VCaP (cell line): ENCODE data around the gene UBAP2L.

Experiments used
- H3K27ac ChIP-seq: fragments of 450-650 bp; 2 replicates; pipeline ENCODE4 v1.5.1; 2017
- TF ChIP-seq, protein P1 (sequence below): fragments of 450-650 bp; conservative IDR thresholded peaks from 2 replicates; pipeline ENCODE4 v1.5.1; 2017; ENCODE audit warnings: mild to moderate bottlenecking, moderate library complexity

UBAP2L gene

DNA sequence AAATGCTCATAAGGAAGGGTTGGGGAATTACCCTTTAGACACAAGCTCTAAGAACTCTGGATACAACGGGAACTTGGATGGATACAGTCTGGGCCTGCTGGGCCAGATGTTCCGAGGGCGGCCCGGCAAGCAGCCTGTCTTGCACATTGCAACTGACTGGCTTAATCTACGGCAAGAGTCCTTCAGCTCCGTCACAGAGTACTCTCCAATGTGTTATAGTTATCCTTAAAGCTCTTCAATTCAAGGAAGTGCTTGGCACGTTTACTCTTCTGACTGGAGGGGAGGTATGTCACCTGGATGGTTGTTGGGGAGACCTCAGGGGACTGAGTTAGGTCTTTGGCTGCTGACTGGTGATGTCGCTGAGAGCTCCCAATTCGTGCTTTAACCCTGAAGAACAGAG, 13.5 kb upstream of the UBAP2L start:
- TF ChIP-seq, protein P1, sequence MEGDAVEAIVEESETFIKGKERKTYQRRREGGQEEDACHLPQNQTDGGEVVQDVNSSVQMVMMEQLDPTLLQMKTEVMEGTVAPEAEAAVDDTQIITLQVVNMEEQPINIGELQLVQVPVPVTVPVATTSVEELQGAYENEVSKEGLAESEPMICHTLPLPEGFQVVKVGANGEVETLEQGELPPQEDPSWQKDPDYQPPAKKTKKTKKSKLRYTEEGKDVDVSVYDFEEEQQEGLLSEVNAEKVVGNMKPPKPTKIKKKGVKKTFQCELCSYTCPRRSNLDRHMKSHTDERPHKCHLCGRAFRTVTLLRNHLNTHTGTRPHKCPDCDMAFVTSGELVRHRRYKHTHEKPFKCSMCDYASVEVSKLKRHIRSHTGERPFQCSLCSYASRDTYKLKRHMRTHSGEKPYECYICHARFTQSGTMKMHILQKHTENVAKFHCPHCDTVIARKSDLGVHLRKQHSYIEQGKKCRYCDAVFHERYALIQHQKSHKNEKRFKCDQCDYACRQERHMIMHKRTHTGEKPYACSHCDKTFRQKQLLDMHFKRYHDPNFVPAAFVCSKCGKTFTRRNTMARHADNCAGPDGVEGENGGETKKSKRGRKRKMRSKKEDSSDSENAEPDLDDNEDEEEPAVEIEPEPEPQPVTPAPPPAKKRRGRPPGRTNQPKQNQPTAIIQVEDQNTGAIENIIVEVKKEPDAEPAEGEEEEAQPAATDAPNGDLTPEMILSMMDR = no peak
- no peak overlapping the region; the same call in 1 of the 2 replicates for H3K27ac ChIP-seq

DNA sequence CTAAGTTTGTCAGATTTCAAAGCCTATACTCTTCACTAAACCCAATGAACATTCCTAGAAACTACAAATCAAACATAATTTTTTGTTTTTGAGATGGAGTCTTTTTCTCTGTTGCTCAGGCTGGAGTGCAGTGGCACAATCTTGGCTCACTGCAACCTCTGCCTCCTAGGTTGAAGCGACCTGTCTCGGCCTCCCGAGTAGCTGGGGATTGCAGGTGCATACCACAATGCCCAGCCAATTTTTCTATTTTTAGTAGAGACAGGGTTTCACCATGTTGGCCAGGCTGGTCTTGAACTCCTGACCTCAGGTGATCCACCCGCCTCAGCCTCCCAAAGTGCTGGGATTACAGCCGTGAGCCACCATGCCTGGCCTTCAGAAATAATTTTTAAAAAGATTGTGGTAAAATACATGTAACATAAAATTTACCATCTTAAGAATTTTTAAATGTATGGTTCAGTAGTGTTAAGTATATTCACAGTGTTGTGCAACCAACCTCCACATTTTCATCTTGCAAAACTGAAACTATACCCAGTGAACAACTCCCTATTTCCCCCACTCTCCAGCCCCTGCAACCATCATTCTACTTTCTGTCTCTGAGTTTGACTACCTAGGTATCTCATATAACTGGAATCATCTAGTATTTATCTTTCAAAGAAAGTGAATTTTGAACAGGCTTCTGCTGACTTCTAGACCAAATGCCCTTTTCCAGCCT, 11.9 kb upstream of the UBAP2L start:
- TF ChIP-seq, protein P1 = no peak
- no peak overlapping the region for H3K27ac ChIP-seq

DNA sequence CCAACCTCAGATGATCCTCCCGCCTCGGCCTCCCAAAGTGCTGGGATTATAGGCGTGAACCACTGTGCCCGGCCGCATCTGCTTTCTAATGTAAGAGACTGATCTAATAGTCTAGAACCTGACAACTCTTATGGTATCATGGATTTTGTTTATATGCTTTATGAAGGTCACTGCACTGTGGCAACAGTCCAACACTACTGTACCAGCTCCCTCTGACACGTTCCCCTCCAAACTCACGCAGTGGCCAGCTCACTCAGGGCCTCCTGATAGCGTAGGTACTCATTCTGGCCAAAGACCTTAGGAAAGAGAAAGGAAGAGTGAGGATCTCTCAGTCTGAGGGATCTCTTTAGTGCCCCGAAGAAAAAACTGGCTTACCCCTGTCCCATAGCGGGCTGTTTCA, 8.7 kb upstream of the UBAP2L start:
- TF ChIP-seq, protein P1 = no peak
- no peak overlapping the region for H3K27ac ChIP-seq

GRCh38 chr1:154213274-154213673, 7.5 kb upstream of the UBAP2L start:
- TF ChIP-seq, protein P1 = no peak
- H3K27ac ChIP-seq = no peak overlapping the region

DNA sequence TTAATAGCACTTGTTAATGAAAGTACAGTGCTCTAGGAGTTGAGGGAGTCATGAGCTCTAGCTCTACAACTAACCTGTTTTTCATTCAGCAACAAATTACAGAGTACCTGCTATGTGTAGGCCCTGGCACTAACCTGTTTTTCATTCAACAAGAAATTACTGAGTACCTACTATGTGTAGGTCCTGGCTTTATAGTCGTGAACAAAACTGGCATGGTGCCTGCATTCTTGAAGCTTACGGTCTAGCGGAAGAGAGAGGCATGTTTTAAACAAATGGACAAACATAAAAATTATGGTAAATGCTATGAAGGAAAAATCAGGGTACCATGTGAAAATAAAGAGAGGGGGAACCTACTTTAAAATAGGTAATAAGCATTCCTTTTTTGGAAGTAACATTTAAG, 2.2 kb upstream of the UBAP2L start:
- TF ChIP-seq, protein P1 = no peak
- peak overlapping the region; percentile 100 for H3K27ac ChIP-seq

DNA sequence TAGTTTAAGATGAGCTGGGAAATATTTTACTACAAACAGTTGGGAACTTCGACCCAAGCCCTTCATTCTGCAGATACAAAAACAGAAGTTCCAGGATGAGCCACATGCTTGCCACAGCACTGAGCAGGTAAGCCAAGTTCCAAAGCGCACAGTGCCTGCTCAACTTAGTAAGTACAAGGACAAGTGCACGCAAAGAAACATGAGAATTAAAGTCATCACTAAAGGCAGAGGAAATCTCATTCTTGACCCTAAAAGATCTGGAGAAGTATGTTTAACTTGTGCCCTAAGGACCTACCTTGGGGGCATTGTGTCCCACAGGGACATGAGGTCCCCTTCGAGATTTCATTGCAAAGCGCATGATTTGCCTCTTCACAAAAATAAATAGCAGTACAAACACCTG, 1.2 kb upstream of the UBAP2L start:
- H3K27ac ChIP-seq = peak overlapping the region; percentile 100
- TF ChIP-seq, protein P1 = no peak

DNA sequence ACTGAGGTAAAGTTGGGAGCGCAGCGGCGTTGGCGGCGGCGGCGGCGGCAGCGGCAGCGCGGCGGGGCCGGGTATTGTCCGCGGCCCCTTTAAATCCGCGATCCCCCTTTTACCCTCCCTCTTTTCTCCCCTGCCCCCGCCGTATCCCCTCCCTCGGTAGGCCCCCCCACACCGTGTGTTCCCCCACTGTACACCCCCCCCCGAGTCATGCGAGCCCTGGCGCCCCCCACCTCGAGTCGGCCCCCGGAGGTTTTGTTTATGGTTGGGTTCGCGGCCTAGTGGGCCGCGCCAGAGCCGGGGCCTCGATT, 169 bp downstream of the UBAP2L start:
- peak overlapping the region; percentile 100 for H3K27ac ChIP-seq
- TF ChIP-seq, protein P1 = no peak
